Subcutaneous abdominal adipose tissue (tissue), 5 donors: ENCODE measurements around the gene DLK1.

Experiments
- H3K27ac ChIP-seq: one replicate; pipeline ENCODE4 v1.7.0; 2013; ENCODE audit warnings: low read depth, mild to moderate bottlenecking, inconsistent platforms, low read length, moderate library complexity
- H3K27me3 ChIP-seq, 5 donors: one replicate each; pipeline ENCODE4 v1.7.0; 2013; ENCODE audit warnings: low read length in 5 of 5, inconsistent platforms in 1 of 5; ENCODE audit not compliant: control insufficient read depth in 5 of 5, insufficient read depth in 4 of 5
- H3K36me3 ChIP-seq, 5 donors: one replicate each; pipeline ENCODE4 v1.7.0; 2013; ENCODE audit warnings: low read length in 5 of 5; ENCODE audit not compliant: control insufficient read depth in 5 of 5, insufficient read depth in 5 of 5
- H3K4me1 ChIP-seq, 5 donors: one replicate each; pipeline ENCODE4 v1.7.0; 2013; ENCODE audit warnings: low read length in 5 of 5, mild to moderate bottlenecking in 3 of 5, moderate library complexity in 1 of 5; ENCODE audit not compliant: control insufficient read depth in 5 of 5, insufficient read depth in 5 of 5
- H3K4me3 ChIP-seq, 5 donors: one replicate each; pipeline ENCODE4 v1.7.0; 2013; ENCODE audit warnings: low read length in 5 of 5, low read depth in 1 of 5
- H3K9ac ChIP-seq, 5 donors: one replicate each; pipeline ENCODE4 v1.7.0; 2013; ENCODE audit warnings: low read length in 5 of 5, mild to moderate bottlenecking in 4 of 5, moderate library complexity in 3 of 5
- H3K9me3 ChIP-seq, 5 donors: one replicate each; pipeline ENCODE4 v1.7.0; 2013; ENCODE audit warnings: low read length in 5 of 5; ENCODE audit not compliant: control insufficient read depth in 5 of 5
- donor health status: healthy.
- donor health status: healthy.
- donor health status: healthy.
- donor health status: healthy.
- donor health status: healthy.

DLK1 gene

GRCh38 chr14:100750762-100751699 is 24.3 kb downstream of the DLK1 start:
- Histone ChIP-seq H3K9ac (no peak overlapping the region), H3K9me3 (no peaks in the 10 kb centered on the region), H3K36me3 (no peaks in the 10 kb centered on the region), H3K27ac (no peak overlapping the region), H3K4me1 (no peaks in the 10 kb centered on the region), H3K4me3 (no peak overlapping the region), H3K27me3 (peaks cover 0 to 5% (median 0%) of the 10 kb centered on the region in 5 donors)

- H3K4me1 ChIP-seq, result no peaks in the 10 kb centered on the region
Observed at GRCh38 chr14:100754020-100754419, 27.3 kb downstream of the DLK1 start.

GRCh38 chr14:100755649-100756048 is 29.0 kb downstream of the DLK1 start:
- no peak overlapping the region for H3K4me3 ChIP-seq
- no peaks in the 10 kb centered on the region for H3K9me3 ChIP-seq
- H3K27ac ChIP-seq, result no peak overlapping the region
- H3K4me1 ChIP-seq, result no peaks in the 10 kb centered on the region
- peaks cover 0 to 3% (median 0%) of the 10 kb centered on the region in 5 donors for H3K27me3 ChIP-seq
- no peak overlapping the region for H3K9ac ChIP-seq
- H3K36me3 ChIP-seq, result no peaks in the 10 kb centered on the region

More at GRCh38 chr14:100754020-100754419, 27.3 kb downstream of the DLK1 start:
- Histone ChIP-seq H3K9ac (no peak overlapping the region), H3K9me3 (no peaks in the 10 kb centered on the region), H3K36me3 (no peaks in the 10 kb centered on the region), H3K27ac (no peak overlapping the region), H3K4me3 (no peak overlapping the region), H3K27me3 (peaks cover 0 to 3% (median 0%) of the 10 kb centered on the region in 5 donors)

- no peak overlapping the region for H3K9ac ChIP-seq
- no peaks in the 10 kb centered on the region for H3K4me1 ChIP-seq
- H3K4me3 ChIP-seq, result no peak overlapping the region
- H3K9me3 ChIP-seq, result no peaks in the 10 kb centered on the region
- peaks cover 0 to 5% (median 3%) of the 10 kb centered on the region in 5 donors for H3K27me3 ChIP-seq
- H3K27ac ChIP-seq, result no peak overlapping the region
- no peaks in the 10 kb centered on the region for H3K36me3 ChIP-seq
Observed at GRCh38 chr14:100761481-100761880, 34.8 kb downstream of the DLK1 start.

GRCh38 chr14:100762089-100762515 is 35.4 kb downstream of the DLK1 start:
- Histone ChIP-seq H3K27me3 (peaks cover 0 to 5% (median 3%) of the 10 kb centered on the region in 5 donors), H3K4me1 (no peaks in the 10 kb centered on the region), H3K9ac (no peak overlapping the region), H3K4me3 (no peak overlapping the region), H3K27ac (no peak overlapping the region), H3K9me3 (no peaks in the 10 kb centered on the region), H3K36me3 (no peaks in the 10 kb centered on the region)

GRCh38 chr14:100762901-100763300 is 36.2 kb downstream of the DLK1 start:
- H3K4me1 ChIP-seq, result no peaks in the 10 kb centered on the region
- H3K27ac ChIP-seq, result no peak overlapping the region
- no peak overlapping the region for H3K4me3 ChIP-seq
- no peaks in the 10 kb centered on the region for H3K9me3 ChIP-seq
- H3K27me3 ChIP-seq, result peaks cover 0 to 5% (median 3%) of the 10 kb centered on the region in 5 donors
- H3K9ac ChIP-seq, result no peak overlapping the region
- H3K36me3 ChIP-seq, result no peaks in the 10 kb centered on the region

GRCh38 chr14:100764471-100765115 is 37.9 kb downstream of the DLK1 start:
- Histone ChIP-seq H3K27me3 (peaks cover 3 to 17% (median 5%) of the 10 kb centered on the region in 5 donors), H3K36me3 (no peaks in the 10 kb centered on the region), H3K9ac (no peak overlapping the region)

GRCh38 chr14:100765296-100765695 is 38.6 kb downstream of the DLK1 start:
- Histone ChIP-seq H3K4me1 (no peaks in the 10 kb centered on the region), H3K27ac (no peak overlapping the region), H3K9ac (no peak overlapping the region), H3K36me3 (no peaks in the 10 kb centered on the region), H3K27me3 (peaks cover 3 to 20% (median 5%) of the 10 kb centered on the region in 5 donors), H3K4me3 (no peak overlapping the region), H3K9me3 (no peaks in the 10 kb centered on the region)

More at GRCh38 chr14:100764471-100765115, 37.9 kb downstream of the DLK1 start:
- Histone ChIP-seq H3K4me1 (no peaks in the 10 kb centered on the region), H3K9me3 (no peaks in the 10 kb centered on the region), H3K4me3 (no peak overlapping the region), H3K27ac (no peak overlapping the region)

GRCh38 chr14:100765991-100766390 is 39.3 kb downstream of the DLK1 start:
- no peak overlapping the region for H3K9ac ChIP-seq

More at GRCh38 chr14:100765991-100766390, 39.3 kb downstream of the DLK1 start:
- H3K9me3 ChIP-seq, result peaks cover 0 to 5% (median under 1%) of the 10 kb centered on the region in 5 donors
- no peaks in the 10 kb centered on the region for H3K4me1 ChIP-seq
- H3K27ac ChIP-seq, result no peak overlapping the region
- no peak overlapping the region for H3K4me3 ChIP-seq
- peaks cover 3 to 24% (median 5%) of the 10 kb centered on the region in 5 donors for H3K27me3 ChIP-seq
- no peaks in the 10 kb centered on the region for H3K36me3 ChIP-seq
